Dendritic cell treated with granulocyte-macrophage colony-stimulating factor and Interleukin-4, amounts not matched to agents 40 ng/mL and 50 ng/mL, for 4 days (primary cell): ENCODE measurements around the gene LYPD5.
"Not testable (repeated sequence)": the region's sequence is repeated elsewhere in the genome, so short reads cannot be mapped to it uniquely, and the experiment has no call there.

ENCODE experiments used
- H3K27ac Mint-ChIP-seq: one replicate; pipeline ENCODE4 v1.8.0; 2022; ENCODE audit warnings: mild to moderate bottlenecking, mixed read lengths
- H3K27me3 Mint-ChIP-seq: one replicate; pipeline ENCODE4 v1.8.0; 2022; ENCODE audit warnings: mild to moderate bottlenecking, mixed read lengths
- H3K36me3 Mint-ChIP-seq: one replicate; pipeline ENCODE4 v1.8.0; 2022; ENCODE audit warnings: low read depth, mixed read lengths
- H3K4me1 Mint-ChIP-seq: one replicate; pipeline ENCODE4 v1.8.0; 2022; ENCODE audit warnings: low read depth, mixed read lengths
- H3K4me3 Mint-ChIP-seq: one replicate; pipeline ENCODE4 v1.8.0; 2022; ENCODE audit warnings: mild to moderate bottlenecking, moderate library complexity, mixed read lengths
- H3K9me3 Mint-ChIP-seq: one replicate; pipeline ENCODE4 v1.8.0; 2022; ENCODE audit warnings: mixed read lengths
- intact Hi-C: fragments of 100-400 bp; cut with micrococcal nuclease; formaldehyde crosslinking; loops from one replicate; pipeline ENCODE4 v1.15.0; 2022

LYPD5 gene, protein sequence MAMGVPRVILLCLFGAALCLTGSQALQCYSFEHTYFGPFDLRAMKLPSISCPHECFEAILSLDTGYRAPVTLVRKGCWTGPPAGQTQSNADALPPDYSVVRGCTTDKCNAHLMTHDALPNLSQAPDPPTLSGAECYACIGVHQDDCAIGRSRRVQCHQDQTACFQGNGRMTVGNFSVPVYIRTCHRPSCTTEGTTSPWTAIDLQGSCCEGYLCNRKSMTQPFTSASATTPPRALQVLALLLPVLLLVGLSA

DNA sequence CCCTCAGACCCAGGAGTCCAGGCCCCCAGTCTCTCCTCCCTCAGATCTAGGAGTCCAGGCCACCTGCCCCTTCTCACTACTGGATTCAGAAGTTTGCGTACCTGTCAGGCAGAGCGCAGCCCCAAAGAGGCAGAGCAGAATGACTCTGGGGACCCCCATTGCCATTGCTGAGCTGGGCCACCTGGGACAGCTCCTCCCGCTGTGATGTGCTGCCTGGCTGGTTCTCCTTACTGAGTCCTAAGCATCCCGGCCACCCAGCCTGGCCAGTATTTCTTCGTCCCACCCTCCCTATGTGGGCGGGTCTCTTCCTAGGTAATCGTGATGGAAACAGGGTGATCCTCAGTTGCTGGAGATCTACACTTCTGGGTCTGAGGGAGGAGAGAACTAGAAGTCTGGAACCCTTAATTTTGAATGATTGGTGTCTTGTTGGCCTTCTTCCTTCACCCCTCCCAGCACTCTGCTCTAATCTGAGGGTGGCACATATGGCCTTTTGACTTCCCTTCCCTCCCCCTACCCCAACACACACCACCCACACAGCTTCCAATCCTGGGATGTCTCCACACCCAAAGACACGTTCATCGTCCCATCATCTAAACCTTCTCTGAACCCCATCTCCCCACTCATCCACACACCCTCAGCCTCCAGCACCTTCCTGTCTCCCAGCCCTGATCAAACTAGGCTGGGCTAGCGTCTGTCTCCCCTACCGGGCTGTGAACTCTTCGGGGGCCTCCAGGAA, at the start of gene LYPD5:
LYPD5 (minus strand) TSS at position 232 of the 736 bp plus-strand sequence; CDS start at position 165, 67 bp downstream.
- Mint-ChIP-seq H3K4me3 (no peak within 1 kb of the TSS), H3K9me3 (no peaks in the 10 kb centered on the region), H3K4me1 (peaks cover 40% of the 10 kb centered on the region), H3K27ac (no peak within 1 kb of the TSS), H3K27me3 (peaks cover 52% of the 10 kb centered on the region), H3K36me3 (no peaks in the 10 kb centered on the region)
- intact Hi-C loops, result no loop called here

DNA sequence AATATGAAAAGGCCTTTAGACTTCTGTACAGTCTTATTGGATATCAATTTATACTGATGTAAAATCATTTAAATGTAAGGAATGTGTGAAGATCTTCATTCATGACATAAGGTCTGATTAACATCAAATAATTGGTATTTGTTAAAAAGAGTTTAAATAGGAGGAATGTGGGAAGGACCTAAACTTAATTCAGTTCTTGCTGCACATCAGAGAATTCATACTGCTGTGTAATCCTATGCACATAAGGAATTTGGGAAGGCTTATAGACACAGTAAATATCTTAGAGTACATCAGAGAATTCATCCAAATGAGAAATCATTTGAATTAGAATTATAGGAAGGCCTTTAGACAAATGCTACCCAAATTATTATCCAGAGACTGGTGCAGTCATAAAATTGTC, 46.6 kb upstream of the LYPD5 start:
- H3K36me3 Mint-ChIP-seq, result peaks cover 33% of the 10 kb centered on the region
- H3K27me3 Mint-ChIP-seq, result no peaks in the 10 kb centered on the region
- intact Hi-C loops, result no loop called here
- no peaks in the 10 kb centered on the region for H3K4me1 Mint-ChIP-seq
- H3K4me3 Mint-ChIP-seq, result no peak overlapping the region
- peaks cover 64% of the 10 kb centered on the region for H3K9me3 Mint-ChIP-seq
- no peak overlapping the region for H3K27ac Mint-ChIP-seq

DNA sequence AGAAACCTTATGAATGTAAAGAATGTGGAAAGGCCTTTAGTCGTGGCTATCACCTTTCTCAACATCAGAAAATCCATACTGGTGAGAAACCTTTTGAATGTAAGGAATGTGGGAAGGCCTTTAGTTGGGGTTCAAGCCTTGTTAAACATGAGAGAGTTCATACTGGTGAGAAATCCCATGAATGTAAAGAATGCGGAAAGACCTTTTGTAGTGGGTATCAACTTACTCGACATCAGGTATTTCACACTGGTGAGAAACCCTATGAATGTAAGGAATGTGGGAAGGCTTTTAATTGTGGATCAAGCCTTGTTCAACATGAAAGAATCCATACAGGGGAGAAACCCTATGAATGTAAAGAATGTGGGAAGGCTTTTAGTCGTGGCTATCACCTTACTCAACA, 45.6 kb upstream of the LYPD5 start:
- Mint-ChIP-seq H3K4me3 (no peak overlapping the region), H3K9me3 (peaks cover 56% of the 10 kb centered on the region), H3K4me1 (no peaks in the 10 kb centered on the region), H3K36me3 (peaks cover 39% of the 10 kb centered on the region), H3K27me3 (no peaks in the 10 kb centered on the region), H3K27ac (no peak overlapping the region)
- intact Hi-C loops, result no loop called here

DNA sequence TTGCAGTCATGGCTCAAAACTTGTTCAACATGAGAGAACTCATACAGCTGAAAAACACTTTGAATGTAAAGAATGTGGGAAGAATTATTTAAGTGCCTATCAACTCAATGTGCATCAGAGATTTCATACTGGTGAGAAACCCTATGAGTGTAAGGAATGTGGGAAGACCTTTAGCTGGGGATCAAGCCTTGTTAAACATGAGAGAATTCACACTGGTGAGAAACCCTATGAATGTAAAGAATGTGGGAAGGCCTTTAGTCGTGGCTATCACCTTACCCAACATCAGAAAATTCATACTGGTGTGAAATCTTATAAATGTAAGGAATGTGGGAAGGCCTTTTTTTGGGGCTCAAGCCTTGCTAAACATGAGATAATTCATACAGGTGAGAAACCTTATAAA, 45.0 kb upstream of the LYPD5 start:
- H3K27ac Mint-ChIP-seq, result no peak overlapping the region
- H3K4me1 Mint-ChIP-seq, result no peaks in the 10 kb centered on the region
- H3K4me3 Mint-ChIP-seq, result no peak overlapping the region
- H3K9me3 Mint-ChIP-seq, result peaks cover 52% of the 10 kb centered on the region
- intact Hi-C loops, result no loop called here
- peaks cover 46% of the 10 kb centered on the region for H3K36me3 Mint-ChIP-seq
- H3K27me3 Mint-ChIP-seq, result no peaks in the 10 kb centered on the region

DNA sequence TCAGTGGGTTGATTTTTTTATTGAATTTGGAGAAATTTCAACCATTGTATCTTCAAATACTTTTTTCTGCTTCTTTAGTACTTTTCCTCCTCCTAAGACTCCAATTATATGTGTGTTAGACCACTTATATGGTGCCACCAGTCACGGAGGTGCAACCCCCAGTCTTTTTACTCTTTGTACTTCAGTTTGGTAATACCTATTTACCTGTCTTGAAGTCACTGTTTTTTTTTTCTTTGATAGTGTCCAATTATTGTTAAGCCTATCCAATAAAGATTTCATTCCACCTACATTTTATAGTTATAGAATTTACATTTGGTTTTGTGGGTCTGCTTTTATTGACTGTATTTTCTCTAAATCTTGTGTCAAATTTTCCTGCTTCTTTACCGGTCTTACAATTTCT, 39.8 kb upstream of the LYPD5 start:
- no peaks in the 10 kb centered on the region for H3K27me3 Mint-ChIP-seq
- peaks cover 85% of the 10 kb centered on the region for H3K36me3 Mint-ChIP-seq
- intact Hi-C loops, result no loop called here
- H3K4me3 Mint-ChIP-seq, result no peak overlapping the region
- H3K9me3 Mint-ChIP-seq, result peaks cover 64% of the 10 kb centered on the region
- H3K27ac Mint-ChIP-seq, result no peak overlapping the region
- no peaks in the 10 kb centered on the region for H3K4me1 Mint-ChIP-seq

DNA sequence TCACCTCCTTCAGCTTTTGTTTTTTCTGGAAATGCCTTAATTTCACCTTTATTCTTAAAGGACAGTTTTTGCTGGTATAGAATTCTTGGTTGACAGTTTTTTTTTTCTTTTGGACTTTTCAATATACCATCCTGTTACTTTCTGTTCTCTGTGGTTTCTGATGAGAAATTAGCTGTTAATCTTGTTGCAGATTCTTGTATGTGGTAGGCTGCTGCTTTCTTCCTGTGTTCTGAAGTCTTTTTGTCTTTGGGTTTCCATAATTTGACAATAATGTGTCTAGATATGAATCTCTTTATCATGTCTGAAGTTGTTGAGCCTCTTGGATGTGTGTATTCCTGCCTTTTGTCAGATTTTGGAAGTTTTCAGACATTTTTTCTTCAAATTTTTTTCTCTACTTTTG, 36.9 kb upstream of the LYPD5 start:
- Mint-ChIP-seq H3K36me3 (peaks cover 94% of the 10 kb centered on the region), H3K4me1 (no peaks in the 10 kb centered on the region), H3K4me3 (no peak overlapping the region), H3K27ac (no peak overlapping the region), H3K27me3 (no peaks in the 10 kb centered on the region), H3K9me3 (peaks cover 79% of the 10 kb centered on the region)
- intact Hi-C loops, result no loop called here

DNA sequence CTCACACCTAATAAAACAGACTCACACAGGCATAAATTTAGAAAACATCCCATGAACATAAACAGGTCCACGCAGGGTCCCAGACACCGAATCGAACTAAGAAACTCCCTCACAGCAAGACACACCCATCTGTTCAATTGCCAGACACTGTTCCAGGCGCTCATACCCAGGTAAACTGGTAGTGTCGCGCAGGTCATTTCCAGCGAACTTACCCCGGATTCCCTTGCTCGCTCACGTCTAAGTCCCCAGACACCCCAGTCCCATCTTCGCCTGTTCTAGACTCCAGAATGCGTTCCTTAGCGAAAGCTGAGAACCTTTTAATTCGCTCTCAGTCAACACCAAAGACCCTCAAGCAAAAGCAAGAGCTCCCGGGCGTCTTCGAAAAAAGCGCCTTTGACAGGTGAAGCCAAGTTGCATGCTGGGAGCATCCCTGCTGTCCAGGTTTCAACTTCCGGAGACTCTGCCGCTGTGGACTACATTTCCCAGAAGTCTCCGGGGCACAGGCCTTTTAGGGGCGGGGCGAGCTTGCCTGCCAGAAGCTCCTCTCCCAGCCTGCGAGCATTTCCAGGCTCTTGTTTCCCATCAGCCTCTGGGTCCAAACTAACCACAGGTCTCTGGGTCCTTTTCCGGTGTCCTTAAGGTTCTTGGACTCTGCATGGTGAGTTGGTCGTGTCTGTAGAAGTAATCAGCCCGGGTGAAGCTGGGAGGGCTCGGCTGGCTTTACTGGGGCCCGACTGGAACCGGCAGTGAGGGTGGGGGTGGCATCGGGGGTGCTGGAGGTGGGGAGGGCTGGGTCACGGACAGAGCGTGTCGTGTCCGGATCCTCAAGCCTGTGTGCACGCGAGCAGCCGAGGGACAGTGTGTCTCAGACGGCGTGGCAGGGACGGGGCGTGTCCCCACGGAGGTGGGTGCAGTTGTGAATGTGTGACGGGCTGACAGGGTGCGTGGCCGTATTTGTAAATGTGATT, 24.8 kb upstream of the LYPD5 start, which contains the start of gene ZNF283:
ZNF283 (plus strand) TSS at position 535 of the 968 bp plus-strand sequence. CDS start 6,184 bp downstream, outside the sequence.
- peak within 1 kb of the TSS; percentile 87 for H3K27ac Mint-ChIP-seq
- H3K4me3 Mint-ChIP-seq, result peak within 1 kb of the TSS; percentile 85
- intact Hi-C loops, result loop anchor here (5.0 kb wide), 1 partner anchor 105 kb away; no protein-coding TSS in a partner anchor
- peaks cover 16% of the 10 kb centered on the region for H3K9me3 Mint-ChIP-seq
- H3K4me1 Mint-ChIP-seq, result peaks cover 17% of the 10 kb centered on the region
- H3K36me3 Mint-ChIP-seq, result peaks cover 46% of the 10 kb centered on the region
- H3K27me3 Mint-ChIP-seq, result peaks cover 31% of the 10 kb centered on the region

DNA sequence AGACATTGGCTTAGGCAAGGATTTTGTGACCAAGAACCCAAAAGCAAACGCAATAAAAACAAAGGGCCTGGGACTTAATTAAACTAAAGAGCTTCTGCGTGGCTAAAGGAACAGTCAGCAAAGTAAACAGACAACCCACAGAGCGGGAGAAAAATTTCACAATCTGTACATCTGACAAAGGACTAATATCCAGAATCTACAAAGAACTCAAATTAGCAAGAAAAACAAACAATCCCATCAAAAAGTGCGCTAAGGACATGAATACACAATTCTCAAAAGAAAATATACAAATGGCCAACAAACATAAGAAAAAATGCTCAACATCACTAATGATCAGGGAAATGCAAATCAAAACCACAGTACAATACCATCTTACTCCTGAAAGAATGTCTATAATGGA, 22.3 kb upstream of the LYPD5 start:
- Mint-ChIP-seq H3K36me3 (peaks cover 27% of the 10 kb centered on the region), H3K9me3 (peaks cover 26% of the 10 kb centered on the region), H3K4me1 (peaks cover 27% of the 10 kb centered on the region), H3K27me3 (peaks cover 49% of the 10 kb centered on the region)
- intact Hi-C loops, H3K4me3 Mint-ChIP-seq, H3K27ac Mint-ChIP-seq: not testable (repeated sequence)

DNA sequence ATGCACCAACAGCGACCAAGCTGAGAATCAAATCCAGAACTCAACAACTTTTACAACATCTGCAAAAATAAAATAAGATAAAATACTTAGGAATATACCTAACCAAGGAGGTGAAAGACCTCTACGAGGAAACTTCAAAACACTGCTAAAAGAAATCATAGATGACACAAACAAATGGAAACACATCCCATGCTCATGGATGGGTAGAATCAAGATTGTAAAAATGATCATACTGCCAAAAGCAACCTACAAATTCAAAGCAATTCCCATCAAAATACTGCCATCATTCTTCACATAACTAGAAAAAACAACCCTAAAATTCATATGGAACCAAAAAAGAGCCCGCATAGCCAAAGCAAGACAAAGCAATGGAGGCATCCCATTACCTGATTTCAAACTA, 21.6 kb upstream of the LYPD5 start:
- Mint-ChIP-seq H3K36me3 (peaks cover 20% of the 10 kb centered on the region), H3K27me3 (peaks cover 54% of the 10 kb centered on the region), H3K4me1 (peaks cover 27% of the 10 kb centered on the region), H3K9me3 (peaks cover 26% of the 10 kb centered on the region)
- H3K4me3 Mint-ChIP-seq, intact Hi-C loops, H3K27ac Mint-ChIP-seq: not testable (repeated sequence)

DNA sequence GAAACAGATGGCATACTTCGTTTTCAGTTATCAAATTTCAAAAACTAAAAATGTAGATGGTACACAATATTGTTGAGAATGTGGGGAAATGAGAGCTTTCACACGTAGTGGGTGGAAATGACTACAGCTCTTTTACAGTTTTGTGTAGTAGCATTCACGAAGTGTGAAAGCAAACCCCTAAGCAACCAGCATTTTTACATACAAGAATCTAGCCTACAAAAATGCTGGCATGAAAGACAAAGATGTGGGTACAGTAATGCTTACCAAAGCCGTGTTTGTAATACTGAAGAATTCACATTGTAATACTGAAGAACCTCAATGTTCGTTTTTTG, 18.6 kb upstream of the LYPD5 start:
- H3K27ac Mint-ChIP-seq, result no peak overlapping the region
- peak overlapping the region; percentile 83 for H3K4me3 Mint-ChIP-seq
- peaks cover 14% of the 10 kb centered on the region for H3K9me3 Mint-ChIP-seq
- intact Hi-C loops, result no loop called here
- peaks cover 52% of the 10 kb centered on the region for H3K27me3 Mint-ChIP-seq
- H3K4me1 Mint-ChIP-seq, result peaks cover 10% of the 10 kb centered on the region
- peaks cover 6% of the 10 kb centered on the region for H3K36me3 Mint-ChIP-seq

DNA sequence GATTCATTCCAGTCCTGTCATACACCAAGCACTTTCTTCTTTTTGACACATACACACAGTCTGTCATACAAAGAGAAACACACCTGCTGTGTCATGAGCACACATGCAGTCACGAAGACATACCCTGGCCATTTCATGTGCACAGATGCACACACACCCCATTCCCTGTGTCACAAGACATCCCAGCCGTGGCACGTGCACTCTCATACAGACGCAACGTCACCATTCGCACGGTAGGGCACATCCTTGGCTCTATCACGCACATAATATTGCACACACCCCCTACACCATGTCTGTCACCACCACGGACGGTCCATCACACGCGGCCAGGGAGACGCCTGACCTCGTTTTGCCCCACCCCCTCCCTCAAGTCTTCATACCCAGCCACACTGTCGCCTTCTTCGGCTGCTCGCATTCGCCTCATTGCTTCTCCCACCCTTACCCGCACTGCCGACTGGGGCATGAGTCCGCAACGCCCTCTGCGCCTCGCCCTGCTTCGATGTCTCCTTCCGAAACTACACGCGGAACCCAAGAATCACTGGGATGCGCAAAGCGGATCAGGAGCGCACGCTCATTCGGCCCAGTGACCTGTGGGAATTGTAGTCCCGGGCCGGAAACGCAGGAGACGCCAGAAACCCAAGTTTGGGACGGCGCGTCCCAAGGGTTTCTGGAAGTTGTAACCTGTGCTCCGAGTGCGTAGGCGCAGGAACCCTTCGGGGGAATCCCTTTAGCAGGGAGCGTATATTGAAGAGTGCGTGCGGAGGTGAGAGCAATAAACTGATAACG, 18.0 kb upstream of the LYPD5 start:
- peaks cover 6% of the 10 kb centered on the region for H3K36me3 Mint-ChIP-seq
- intact Hi-C loops, result no loop called here
- H3K4me3 Mint-ChIP-seq, result peak overlapping the region; percentile 83
- peaks cover 10% of the 10 kb centered on the region for H3K9me3 Mint-ChIP-seq
- peaks cover 51% of the 10 kb centered on the region for H3K27me3 Mint-ChIP-seq
- peak overlapping the region; percentile 69 for H3K27ac Mint-ChIP-seq
- H3K4me1 Mint-ChIP-seq, result peaks cover 10% of the 10 kb centered on the region

DNA sequence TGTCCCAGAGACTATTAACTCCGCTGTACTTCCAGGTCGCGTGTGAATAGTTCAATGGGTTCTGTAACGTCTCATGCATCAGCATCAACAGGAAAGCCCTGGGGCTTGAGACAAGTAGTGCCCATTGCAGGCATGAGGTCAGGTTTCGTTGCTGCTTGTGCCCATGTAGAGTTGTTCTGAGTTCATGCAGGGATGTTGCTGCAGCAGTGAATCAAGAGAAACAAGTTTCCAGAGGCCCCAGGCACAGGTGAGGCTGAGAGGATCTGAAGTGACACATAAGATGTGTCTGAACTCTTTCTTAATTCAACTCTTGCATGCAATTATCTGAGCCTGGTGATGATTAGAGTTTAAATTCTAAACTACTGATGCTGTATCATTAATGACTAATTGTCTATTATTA, 16.3 kb upstream of the LYPD5 start:
- Mint-ChIP-seq H3K36me3 (peaks cover 6% of the 10 kb centered on the region), H3K27me3 (peaks cover 41% of the 10 kb centered on the region), H3K27ac (no peak overlapping the region), H3K4me3 (no peak overlapping the region), H3K4me1 (peaks cover 10% of the 10 kb centered on the region), H3K9me3 (peaks cover 10% of the 10 kb centered on the region)
- intact Hi-C loops, result no loop called here

DNA sequence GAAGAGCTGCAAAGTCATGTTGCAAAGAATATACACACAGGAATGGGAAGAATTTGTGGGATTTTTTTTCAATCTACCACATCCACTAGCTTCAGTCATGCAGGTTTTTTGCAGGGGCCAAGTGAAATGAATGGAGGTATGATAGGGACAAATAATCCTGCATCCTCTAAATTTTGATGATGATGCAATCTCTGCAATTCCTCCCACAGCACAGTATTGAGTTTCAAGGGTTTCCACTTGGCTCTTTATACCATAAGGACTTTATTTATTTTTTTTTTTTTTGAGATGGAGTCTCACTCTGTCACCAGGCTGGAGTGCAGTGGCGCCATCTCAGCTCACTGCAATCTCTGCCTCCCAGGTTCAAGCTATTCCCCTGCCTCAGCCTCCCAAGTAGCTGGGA, 15.2 kb upstream of the LYPD5 start:
- H3K4me3 Mint-ChIP-seq, intact Hi-C loops, H3K36me3 Mint-ChIP-seq, H3K27ac Mint-ChIP-seq, H3K4me1 Mint-ChIP-seq: not testable (repeated sequence)
- peaks cover 10% of the 10 kb centered on the region for H3K9me3 Mint-ChIP-seq
- H3K27me3 Mint-ChIP-seq, result peaks cover 39% of the 10 kb centered on the region
